ENCODE results near the gene HGFAC. TPM values are rescaled to one million over a fixed set of nuclear protein-coding genes. Genes with fewer than 3 reads are reported as not detected.

Gene HGFAC
- total RNA-seq, 2 experiments from 2014 or later, result 0.25 to 0.75 TPM

GRCh38 chr4:3396600-3396999, 45.2 kb upstream of the HGFAC start:
- intact Hi-C loops (cut with DNase I, micrococcal nuclease), result no loop called here
- DNase-seq (no peak), ATAC-seq (ENCODE audit: poor library complexity) (no peak)
- H3K27me3 Mint-ChIP-seq, result no peaks in the 10 kb centered on the region
- H3K36me3 ChIP-seq (ENCODE audit: insufficient read depth, low read length), result no peaks in the 10 kb centered on the region
- H3K27ac ChIP-seq (ENCODE audit: low read depth in 1 of 2, low read length in 2 of 2), result no peak overlapping the region
- H3K4me1 ChIP-seq (ENCODE audit: insufficient read depth, low read length), result no peaks in the 10 kb centered on the region
- no peaks in the 10 kb centered on the region for H3K9me3 Mint-ChIP-seq
- POLR2A ChIA-PET, result no interaction called here
- H3K4me1 Mint-ChIP-seq (ENCODE audit: low read depth), result no peaks in the 10 kb centered on the region
- H3K4me3 ChIP-seq (ENCODE audit: low read length), result no peak overlapping the region
- H3K27ac Mint-ChIP-seq, result no peak overlapping the region
- CTCF ChIA-PET, result no interaction called here
- H3K4me3 Mint-ChIP-seq, result no peak overlapping the region
- no peaks in the 10 kb centered on the region for H3K27me3 ChIP-seq (ENCODE audit: control insufficient read depth in 1 of 2, insufficient read depth in 2 of 2, low read length in 2 of 2)
- no peaks in the 10 kb centered on the region for H3K9me3 ChIP-seq (ENCODE audit: control insufficient read depth in 1 of 2, insufficient read depth in 1 of 2, low read length in 2 of 2)
- no peak for TF ChIP-seq CTCF (IDR thresholded peaks at IDR 0.05)
- no peaks in the 10 kb centered on the region for H3K36me3 Mint-ChIP-seq (ENCODE audit: low read depth)

DNA sequence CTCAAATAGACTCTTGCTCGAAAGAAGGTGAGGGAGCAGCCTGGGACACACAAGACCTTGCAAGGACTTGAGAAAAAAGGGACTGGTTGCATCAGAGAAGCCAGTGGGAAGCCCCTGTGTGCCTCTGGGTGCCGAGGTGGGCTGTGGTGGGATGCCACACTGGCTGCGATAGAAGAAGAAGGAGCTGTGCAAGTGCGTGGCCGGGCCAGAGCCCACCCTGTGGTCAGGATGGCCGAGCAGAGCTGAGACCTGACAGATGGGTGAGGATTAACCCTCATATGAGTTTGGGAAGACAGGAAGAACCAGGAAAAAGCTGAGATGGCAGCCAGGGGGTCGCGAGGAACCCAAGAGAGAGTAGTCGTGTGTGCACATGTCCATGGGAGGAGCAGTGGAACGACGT, 44.6 kb upstream of the HGFAC start:
- ChIA-PET CTCF (no interaction called here), POLR2A (no interaction called here)
- no peak for ATAC-seq (ENCODE audit: poor library complexity)
- Mint-ChIP-seq H3K4me3 (no peak overlapping the region), H3K4me1 (ENCODE audit: low read depth) (no peaks in the 10 kb centered on the region), H3K36me3 (ENCODE audit: low read depth) (no peaks in the 10 kb centered on the region), H3K27me3 (no peaks in the 10 kb centered on the region), H3K9me3 (no peaks in the 10 kb centered on the region), H3K27ac (no peak overlapping the region)
- no peaks in the 10 kb centered on the region for H3K4me1 ChIP-seq (ENCODE audit: insufficient read depth, low read length)
- no peaks in the 10 kb centered on the region for H3K36me3 ChIP-seq (ENCODE audit: insufficient read depth, low read length)
- H3K9me3 ChIP-seq (ENCODE audit: control insufficient read depth in 1 of 2, insufficient read depth in 1 of 2, low read length in 2 of 2), result no peaks in the 10 kb centered on the region
- intact Hi-C loops (cut with DNase I, micrococcal nuclease), result no loop called here
- no peak overlapping the region for H3K27ac ChIP-seq (ENCODE audit: low read depth in 1 of 2, low read length in 2 of 2)
- H3K4me3 ChIP-seq (ENCODE audit: low read length), result no peak overlapping the region
- TF ChIP-seq CTCF (IDR thresholded peaks at IDR 0.05), result no peak
- H3K27me3 ChIP-seq (ENCODE audit: control insufficient read depth in 1 of 2, insufficient read depth in 2 of 2, low read length in 2 of 2), result no peaks in the 10 kb centered on the region
- DNase-seq, result no peak

DNA sequence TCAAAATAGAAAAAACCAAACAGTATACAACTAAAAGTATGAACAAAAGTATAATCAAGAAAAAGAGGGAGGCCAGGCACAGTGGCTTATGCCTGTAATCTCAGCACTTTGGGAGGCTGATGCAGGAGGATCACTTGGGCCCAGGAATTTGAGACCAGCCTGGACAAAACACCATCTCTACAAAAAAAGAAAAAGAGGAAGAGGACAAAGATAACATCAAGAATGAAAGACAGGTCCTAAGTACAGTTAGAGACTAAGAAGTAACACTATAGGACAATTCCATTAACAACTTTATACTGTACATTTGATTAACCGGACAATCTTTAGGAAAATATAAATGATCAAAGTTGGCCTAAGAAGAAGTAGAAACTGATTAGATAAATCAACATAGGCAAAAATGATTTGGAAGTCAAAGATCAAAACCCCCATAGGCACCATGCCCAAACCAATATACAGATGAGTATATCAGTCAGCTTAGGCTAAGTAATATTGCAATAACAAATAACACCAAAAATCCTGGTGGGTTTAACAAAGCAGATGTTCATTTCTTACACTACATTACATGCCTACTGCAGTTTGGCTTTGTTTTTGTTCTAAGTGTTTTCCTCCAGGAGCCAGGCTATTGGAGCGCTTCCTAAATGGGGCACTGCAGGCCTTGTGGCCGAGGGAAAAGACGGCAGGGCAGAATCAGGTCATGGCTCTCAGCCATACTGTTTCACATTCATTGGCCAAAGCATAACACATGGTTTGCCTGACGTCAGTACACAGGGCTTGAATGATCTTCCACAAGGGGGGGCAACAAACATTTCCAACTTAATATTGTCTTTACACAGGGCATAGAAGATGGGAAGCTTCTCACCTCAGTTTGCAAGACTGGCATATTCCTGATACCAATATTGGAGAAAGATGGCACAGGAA, 42.2 kb upstream of the HGFAC start:
- Histone ChIP-seq H3K27me3 (ENCODE audit: control insufficient read depth in 1 of 2, insufficient read depth in 2 of 2, low read length in 2 of 2) (no peaks in the 10 kb centered on the region), H3K9me3 (ENCODE audit: control insufficient read depth in 1 of 2, insufficient read depth in 1 of 2, low read length in 2 of 2) (peaks cover 0 to 11% of the 10 kb centered on the region in 2 experiments), H3K36me3 (ENCODE audit: insufficient read depth, low read length) (no peaks in the 10 kb centered on the region), H3K27ac (ENCODE audit: low read depth in 1 of 2, low read length in 2 of 2) (no peak overlapping the region), H3K4me3 (ENCODE audit: low read length) (no peak overlapping the region), H3K4me1 (ENCODE audit: insufficient read depth, low read length) (no peaks in the 10 kb centered on the region)
- no peaks in the 10 kb centered on the region for H3K36me3 Mint-ChIP-seq (ENCODE audit: low read depth)
- CTCF ChIA-PET, result no interaction called here
- H3K4me1 Mint-ChIP-seq (ENCODE audit: low read depth), result no peaks in the 10 kb centered on the region
- no peak for ATAC-seq (ENCODE audit: poor library complexity)
- no peaks in the 10 kb centered on the region for H3K9me3 Mint-ChIP-seq
- H3K27me3 Mint-ChIP-seq, result no peaks in the 10 kb centered on the region
- intact Hi-C loops (cut with DNase I, micrococcal nuclease), result no loop called here
- POLR2A ChIA-PET, result no interaction called here
- DNase-seq, result no peak
- H3K4me3 Mint-ChIP-seq, result no peak overlapping the region
- TF ChIP-seq CTCF (IDR thresholded peaks at IDR 0.05), result no peak
- no peak overlapping the region for H3K27ac Mint-ChIP-seq

Data from CD4-positive, alpha-beta T cell (primary cell).